PC-3 (cell line): ENCODE measurements around the gene OTOF. TPM values are rescaled to one million over a fixed set of nuclear protein-coding genes. Genes with fewer than 3 reads are reported as not detected.

Experiments used
- ATAC-seq: fragments of 200-7000 bp; cut with Tn5 transposase; 2 replicates; pipeline ENCODE4 v1.9.1; 2020; ENCODE audit warnings: mild to moderate bottlenecking, moderate library complexity
- BruUV-seq: library from RNA; stranded (reverse); fragments of 400-500 nt; replicated peaks from 2 replicates; lab custom pipeline; 2021; lab: Mats Ljungman, UMichigan
- CTCF ChIA-PET: fragments of 300-600 bp; sonication (Branson Sonifier 250); formaldehyde crosslinking; loops from one replicate; lab custom pipeline; 2022; ENCODE audit warnings: antibody characterized with exemption; lab: Charles Lee
- POLR2A ChIA-PET: fragments of 300-600 bp; sonication (Branson Sonifier 250); formaldehyde crosslinking; loops from one replicate; lab custom pipeline; 2022; ENCODE audit warnings: antibody characterized with exemption; ENCODE audit not compliant: unreplicated experiment; lab: Charles Lee
- DNase-seq: peaks from one replicate; pipeline ENCODE4 v3.0.0-alpha.2; 2015
- H2AFZ ChIP-seq: fragments of 300-600 bp; sonication (generic); 2 replicates; pipeline ENCODE4 v1.6.0; 2016; ENCODE audit warnings: antibody characterized with exemption, low read length
- H3F3A ChIP-seq: fragments of 300-600 bp; sonication (generic); one replicate; pipeline ENCODE4 v1.6.0; 2017; ENCODE audit warnings: antibody characterized with exemption, low read length, control low read depth, mild to moderate bottlenecking; ENCODE audit not compliant: unreplicated experiment
- H3K27ac ChIP-seq: fragments of 300-600 bp; sonication (generic); 2 replicates; pipeline ENCODE4 v1.5.1; 2016; ENCODE audit warnings: mild to moderate bottlenecking, low read length
- H3K27me3 ChIP-seq: fragments of 300-600 bp; sonication (generic); 2 replicates; pipeline ENCODE4 v1.6.1; 2016; ENCODE audit warnings: low read length, mixed read lengths
- H3K36me3 ChIP-seq: fragments of 300-600 bp; sonication (generic); 2 replicates; pipeline ENCODE4 v1.6.1; 2016; ENCODE audit warnings: low read depth, mixed run types, low read length, mixed read lengths
- H3K4me1 ChIP-seq: fragments of 300-600 bp; sonication (generic); 2 replicates; pipeline ENCODE4 v1.5.1; 2016; ENCODE audit warnings: low read length; ENCODE audit not compliant: insufficient read depth
- H3K4me2 ChIP-seq: fragments of 300-600 bp; sonication (generic); 2 replicates; pipeline ENCODE4 v1.6.0; 2016; ENCODE audit warnings: low read length
- H3K4me3 ChIP-seq: fragments of 300-600 bp; sonication (generic); 2 replicates; pipeline ENCODE4 v1.5.1; 2016; ENCODE audit warnings: mild to moderate bottlenecking, low read length, mixed read lengths
- H3K79me2 ChIP-seq: fragments of 300-600 bp; sonication (generic); 2 replicates; pipeline ENCODE4 v1.6.1; 2017; ENCODE audit warnings: low read length, mixed read lengths
- H3K9ac ChIP-seq: fragments of 300-600 bp; sonication (generic); 2 replicates; pipeline ENCODE4 v1.6.0; 2016; ENCODE audit warnings: mild to moderate bottlenecking, low read length
- H3K9me2 ChIP-seq: fragments of 300-600 bp; sonication (generic); replicated peaks from 2 replicates; pipeline ENCODE4 v1.6.1; 2016; ENCODE audit warnings: mixed run types, low read length, mixed read lengths
- H3K9me3 ChIP-seq: fragments of 300-600 bp; sonication (generic); 2 replicates; pipeline ENCODE4 v1.6.1; 2016; ENCODE audit warnings: low read length, mixed read lengths
- H4K20me1 ChIP-seq: fragments of 300-600 bp; sonication (generic); 2 replicates; pipeline ENCODE4 v1.6.1; 2016; ENCODE audit warnings: low read length, mixed read lengths
- EZH2 ChIP-seq: fragments of 300-600 bp; sonication (generic); IDR thresholded peaks from one replicate; pipeline ENCODE4 v1.6.1; 2017; ENCODE audit warnings: antibody characterized with exemption, mild to moderate bottlenecking, low read length; ENCODE audit not compliant: unreplicated experiment
- EZH2phosphoT487 ChIP-seq: fragments of 300-600 bp; sonication (generic); IDR thresholded peaks from 2 replicates; pipeline ENCODE4 v1.6.1; 2018; ENCODE audit warnings: mild to moderate bottlenecking, antibody characterized with exemption, low read length, borderline replicate concordance
- intact Hi-C: fragments of 100-400 bp; cut with micrococcal nuclease; formaldehyde crosslinking; loops from 2 replicates; pipeline ENCODE4 v1.9.0; 2023
- total RNA-seq: library from RNA; depleted of rRNA; stranded (reverse); fragments of >200 nt; gene quantifications from 2 replicates; pipeline ENCODE4 v1.2.3, GENCODE V29; 2014
- TF ChIP-seq, protein P1 (sequence below): fragments of 300-600 bp; sonication (generic); conservative IDR thresholded peaks from 2 replicates; pipeline ENCODE4 v1.5.1; 2017; ENCODE audit warnings: antibody characterized with exemption, low read depth, mild to moderate bottlenecking, low read length

OTOF gene
- total RNA-seq, 1 experiment from 2014 or later = not detected

DNA sequence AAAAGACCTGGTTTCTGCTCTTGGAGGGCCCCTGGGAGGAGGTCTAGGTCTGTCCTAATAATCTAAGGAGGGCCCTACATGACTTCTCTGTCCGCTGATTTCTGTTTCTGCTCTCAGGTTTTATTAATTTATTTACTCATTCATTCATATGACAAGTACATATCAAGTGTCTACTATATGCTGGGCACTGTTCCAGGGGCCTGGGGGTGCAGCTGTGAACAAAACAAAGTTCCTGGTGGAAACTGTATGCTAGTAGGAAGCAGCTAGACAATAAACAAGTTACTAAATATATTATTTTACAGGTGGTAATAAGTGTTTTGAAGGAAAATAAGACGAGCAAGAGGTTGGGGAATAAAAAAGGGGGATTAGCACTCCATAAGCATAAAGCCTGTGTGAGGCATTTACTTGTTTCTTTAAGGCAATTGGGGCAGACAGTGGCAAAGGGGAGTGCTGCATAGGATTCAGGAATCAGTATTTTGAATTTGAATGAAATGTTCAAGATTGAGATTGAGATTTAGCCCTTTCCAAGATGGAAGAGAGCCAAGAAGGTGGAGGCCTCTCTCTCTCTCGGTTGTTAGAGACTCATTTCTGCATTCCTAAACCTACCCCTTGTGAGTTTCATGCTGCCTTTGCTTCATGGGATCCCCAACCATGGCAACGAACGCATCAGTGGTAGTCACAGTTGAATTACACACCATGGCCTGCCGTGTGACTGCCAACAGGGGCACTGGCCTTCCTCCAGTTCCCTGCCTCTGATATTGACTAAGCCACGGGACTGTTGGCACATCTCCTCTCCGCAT, 47.9 kb downstream of the OTOF start:
- no peak overlapping the region for H3K4me2 ChIP-seq
- no peak overlapping the region for H3K9ac ChIP-seq
- TF ChIP-seq, protein P1, sequence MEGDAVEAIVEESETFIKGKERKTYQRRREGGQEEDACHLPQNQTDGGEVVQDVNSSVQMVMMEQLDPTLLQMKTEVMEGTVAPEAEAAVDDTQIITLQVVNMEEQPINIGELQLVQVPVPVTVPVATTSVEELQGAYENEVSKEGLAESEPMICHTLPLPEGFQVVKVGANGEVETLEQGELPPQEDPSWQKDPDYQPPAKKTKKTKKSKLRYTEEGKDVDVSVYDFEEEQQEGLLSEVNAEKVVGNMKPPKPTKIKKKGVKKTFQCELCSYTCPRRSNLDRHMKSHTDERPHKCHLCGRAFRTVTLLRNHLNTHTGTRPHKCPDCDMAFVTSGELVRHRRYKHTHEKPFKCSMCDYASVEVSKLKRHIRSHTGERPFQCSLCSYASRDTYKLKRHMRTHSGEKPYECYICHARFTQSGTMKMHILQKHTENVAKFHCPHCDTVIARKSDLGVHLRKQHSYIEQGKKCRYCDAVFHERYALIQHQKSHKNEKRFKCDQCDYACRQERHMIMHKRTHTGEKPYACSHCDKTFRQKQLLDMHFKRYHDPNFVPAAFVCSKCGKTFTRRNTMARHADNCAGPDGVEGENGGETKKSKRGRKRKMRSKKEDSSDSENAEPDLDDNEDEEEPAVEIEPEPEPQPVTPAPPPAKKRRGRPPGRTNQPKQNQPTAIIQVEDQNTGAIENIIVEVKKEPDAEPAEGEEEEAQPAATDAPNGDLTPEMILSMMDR = no peak
- no peak for TF ChIP-seq EZH2phosphoT487
- no peak for TF ChIP-seq EZH2
- no peaks in the 10 kb centered on the region for H3K27me3 ChIP-seq
- no peaks in the 10 kb centered on the region for H3K9me3 ChIP-seq
- no peak overlapping the region for H2AFZ ChIP-seq
- no peaks in the 10 kb centered on the region for H3F3A ChIP-seq
- intact Hi-C loops = no loop called here
- H3K4me3 ChIP-seq = no peak overlapping the region
- no peaks in the 10 kb centered on the region for H3K9me2 ChIP-seq
- H3K79me2 ChIP-seq = no peaks in the 10 kb centered on the region
- no peaks in the 10 kb centered on the region for H4K20me1 ChIP-seq
- peaks cover 2% of the 10 kb centered on the region; the same call in 1 of the 2 replicates for H3K4me1 ChIP-seq
- DNase-seq = peak; percentile 17
- no peaks in the 10 kb centered on the region for H3K36me3 ChIP-seq
- BruUV-seq = no TSS peak
- ChIA-PET POLR2A (no interaction called here), CTCF (no interaction called here)
- ATAC-seq = no peak
- no peak overlapping the region for H3K27ac ChIP-seq

DNA sequence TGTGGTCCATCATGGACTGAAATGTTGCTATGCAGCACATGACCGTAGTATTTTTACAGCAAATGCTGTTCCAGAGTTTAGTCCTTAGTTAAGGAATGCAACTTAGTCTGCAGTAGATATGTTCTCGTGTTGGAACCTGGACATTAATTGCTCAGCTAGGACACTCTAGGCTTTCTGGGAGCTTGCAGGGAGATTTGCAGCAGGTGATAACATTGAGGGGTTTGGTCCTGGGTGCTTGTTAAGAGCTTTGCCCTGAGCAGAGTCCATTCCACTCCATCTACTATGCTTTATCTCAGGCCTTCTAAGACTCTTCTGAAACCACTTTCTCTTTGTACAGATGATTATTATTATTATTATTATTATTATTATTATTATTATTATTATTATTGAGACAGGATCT, 49.1 kb downstream of the OTOF start:
- ATAC-seq (no peak), DNase-seq (no peak)
- Histone ChIP-seq H3K27me3 (no peaks in the 10 kb centered on the region), H3K4me1 (no peaks in the 10 kb centered on the region), H3K79me2 (no peaks in the 10 kb centered on the region), H3F3A (no peaks in the 10 kb centered on the region), H3K36me3 (no peaks in the 10 kb centered on the region), H3K4me2 (no peak overlapping the region), H3K9me3 (no peaks in the 10 kb centered on the region), H2AFZ (no peak overlapping the region), H3K9ac (no peak overlapping the region), H3K4me3 (no peak overlapping the region), H3K9me2 (no peaks in the 10 kb centered on the region), H3K27ac (no peak overlapping the region), H4K20me1 (no peaks in the 10 kb centered on the region)
- TF ChIP-seq, protein P1 = no peak
- TF ChIP-seq EZH2 = no peak
- TF ChIP-seq EZH2phosphoT487 = no peak
- CTCF ChIA-PET = no interaction called here
- intact Hi-C loops = no loop called here
- BruUV-seq = no TSS peak
- POLR2A ChIA-PET = no interaction called here

DNA sequence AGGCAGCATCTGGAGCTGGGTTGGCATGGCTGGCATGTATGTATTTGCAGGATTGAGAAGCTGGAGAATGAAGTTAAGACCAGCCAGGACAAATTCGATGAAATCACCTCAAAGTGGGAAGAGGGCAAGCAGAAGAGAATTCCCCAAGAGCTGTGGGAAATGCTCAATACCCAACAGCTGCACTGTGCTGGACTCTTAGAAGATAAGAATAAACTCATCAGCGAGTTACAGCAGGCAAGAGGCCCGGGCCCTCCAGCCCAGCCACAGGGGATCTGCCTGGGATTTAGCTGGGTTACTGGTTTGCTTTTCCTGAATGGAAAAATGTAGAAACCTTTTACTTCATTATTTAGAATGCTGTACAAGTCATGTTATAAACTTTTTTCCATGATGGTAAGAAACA, 53.7 kb downstream of the OTOF start:
- no peak overlapping the region for H3K27ac ChIP-seq
- H4K20me1 ChIP-seq = no peaks in the 10 kb centered on the region
- H3K9me2 ChIP-seq = no peaks in the 10 kb centered on the region
- POLR2A ChIA-PET = no interaction called here
- H3K9ac ChIP-seq = no peak overlapping the region
- TF ChIP-seq, protein P1 = no peak
- no peak for TF ChIP-seq EZH2
- no peak for TF ChIP-seq EZH2phosphoT487
- H3F3A ChIP-seq = no peaks in the 10 kb centered on the region
- CTCF ChIA-PET = no interaction called here
- intact Hi-C loops = no loop called here
- H3K27me3 ChIP-seq = no peaks in the 10 kb centered on the region
- no peaks in the 10 kb centered on the region for H3K9me3 ChIP-seq
- H3K4me2 ChIP-seq = no peak overlapping the region
- H3K4me3 ChIP-seq = no peak overlapping the region
- no peak overlapping the region for H2AFZ ChIP-seq
- DNase-seq (no peak), ATAC-seq (no peak)
- no peaks in the 10 kb centered on the region for H3K79me2 ChIP-seq
- no peaks in the 10 kb centered on the region for H3K4me1 ChIP-seq
- H3K36me3 ChIP-seq = no peaks in the 10 kb centered on the region
- BruUV-seq = no TSS peak
